Chondrocyte (in vitro differentiated cells): ENCODE measurements around the gene PDZRN3. TPM values are rescaled to one million over a fixed set of nuclear protein-coding genes. Genes with fewer than 3 reads are reported as not detected.

Source experiments
- DNase-seq: peaks from one replicate; pipeline ENCODE4 v3.0.0; 2021; ENCODE audit warnings: mixed read lengths, low spot score
- H3K27ac Mint-ChIP-seq: one replicate; pipeline ENCODE4 v1.8.0; 2021; ENCODE audit warnings: mild to moderate bottlenecking, moderate library complexity, mixed read lengths; ENCODE audit not compliant: unreplicated experiment
- H3K27me3 Mint-ChIP-seq: 2 replicates; pipeline ENCODE4 v1.8.0; 2021; ENCODE audit warnings: low read depth, mixed read lengths
- H3K36me3 Mint-ChIP-seq: 2 replicates; pipeline ENCODE4 v1.8.0; 2021; ENCODE audit warnings: low read depth, mixed read lengths
- H3K4me1 Mint-ChIP-seq: 2 replicates; pipeline ENCODE4 v1.8.0; 2021; ENCODE audit warnings: low read depth, mild to moderate bottlenecking, mixed read lengths
- H3K4me3 Mint-ChIP-seq: one replicate; pipeline ENCODE4 v1.8.0; 2021; ENCODE audit warnings: mild to moderate bottlenecking, moderate library complexity, mixed read lengths; ENCODE audit not compliant: unreplicated experiment
- H3K9me3 Mint-ChIP-seq: 2 replicates; pipeline ENCODE4 v1.8.0; 2021; ENCODE audit warnings: low read depth, mixed read lengths
- total RNA-seq: library from RNA; stranded (reverse); gene quantifications from 3 replicates; pipeline ENCODE4 v1.2.1, GENCODE V29; 2021
- TF ChIP-seq, protein P1 (sequence below): fragments of 200-600 bp; sonication (generic); IDR thresholded peaks from 2 replicates; pipeline ENCODE4 v1.5.0; 2021; ENCODE audit warnings: antibody characterized with exemption, mild to moderate bottlenecking, moderate library complexity

PDZRN3 gene
- total RNA-seq, 1 donor from 2014 or later: 19.4 TPM

DNA sequence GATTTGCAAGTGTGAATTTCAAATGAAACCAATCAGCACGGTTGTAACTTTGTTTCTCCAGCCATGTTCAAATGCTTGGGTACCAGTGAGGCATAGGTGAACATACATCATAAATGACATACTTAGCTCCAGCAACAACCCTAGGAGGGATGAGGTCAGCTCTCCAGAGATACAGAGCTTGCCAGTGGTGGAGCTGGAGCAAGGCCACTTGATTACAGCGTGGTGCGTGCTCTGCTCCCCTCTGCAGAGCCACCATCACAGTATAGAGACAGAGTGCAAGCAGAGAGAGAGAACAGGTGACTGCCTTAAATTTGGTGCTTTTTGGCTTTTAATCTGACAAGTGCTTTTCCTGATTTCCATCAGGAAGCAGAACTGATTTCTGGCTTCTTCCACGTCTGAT, 275.1 kb downstream of the PDZRN3 start:
- Mint-ChIP-seq H3K27me3 (peaks cover 22% of the 10 kb centered on the region), H3K27ac (no peak overlapping the region), H3K4me1 (peaks cover 16% of the 10 kb centered on the region), H3K9me3 (no peaks in the 10 kb centered on the region), H3K36me3 (no peaks in the 10 kb centered on the region), H3K4me3 (no peak overlapping the region)
- DNase-seq: no peak
- TF ChIP-seq, protein P1, sequence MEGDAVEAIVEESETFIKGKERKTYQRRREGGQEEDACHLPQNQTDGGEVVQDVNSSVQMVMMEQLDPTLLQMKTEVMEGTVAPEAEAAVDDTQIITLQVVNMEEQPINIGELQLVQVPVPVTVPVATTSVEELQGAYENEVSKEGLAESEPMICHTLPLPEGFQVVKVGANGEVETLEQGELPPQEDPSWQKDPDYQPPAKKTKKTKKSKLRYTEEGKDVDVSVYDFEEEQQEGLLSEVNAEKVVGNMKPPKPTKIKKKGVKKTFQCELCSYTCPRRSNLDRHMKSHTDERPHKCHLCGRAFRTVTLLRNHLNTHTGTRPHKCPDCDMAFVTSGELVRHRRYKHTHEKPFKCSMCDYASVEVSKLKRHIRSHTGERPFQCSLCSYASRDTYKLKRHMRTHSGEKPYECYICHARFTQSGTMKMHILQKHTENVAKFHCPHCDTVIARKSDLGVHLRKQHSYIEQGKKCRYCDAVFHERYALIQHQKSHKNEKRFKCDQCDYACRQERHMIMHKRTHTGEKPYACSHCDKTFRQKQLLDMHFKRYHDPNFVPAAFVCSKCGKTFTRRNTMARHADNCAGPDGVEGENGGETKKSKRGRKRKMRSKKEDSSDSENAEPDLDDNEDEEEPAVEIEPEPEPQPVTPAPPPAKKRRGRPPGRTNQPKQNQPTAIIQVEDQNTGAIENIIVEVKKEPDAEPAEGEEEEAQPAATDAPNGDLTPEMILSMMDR: no peak

DNA sequence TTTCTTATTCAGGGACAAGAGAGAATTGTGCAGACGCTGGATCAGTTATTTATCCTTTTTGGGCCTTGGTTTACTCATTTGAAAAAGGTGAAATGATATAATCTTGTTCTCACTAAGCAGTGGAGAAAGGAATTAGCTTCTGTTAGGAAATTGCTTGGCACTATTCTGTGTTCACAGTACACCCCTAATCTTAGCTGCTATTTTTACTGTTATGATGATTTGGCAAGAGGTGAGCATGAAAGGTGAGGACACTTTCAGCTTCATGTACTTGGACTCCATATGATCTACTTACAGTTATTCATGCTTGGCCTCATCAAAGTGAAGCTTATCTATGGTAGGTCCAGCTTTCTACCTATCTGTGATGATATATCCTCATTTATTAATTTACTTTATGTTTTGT, 282.7 kb downstream of the PDZRN3 start:
- TF ChIP-seq, protein P1: no peak
- peaks cover 10% of the 10 kb centered on the region for H3K4me1 Mint-ChIP-seq
- H3K36me3 Mint-ChIP-seq: peaks cover 2% of the 10 kb centered on the region
- no peak for DNase-seq
- H3K9me3 Mint-ChIP-seq: peaks cover 15% of the 10 kb centered on the region
- H3K4me3 Mint-ChIP-seq: no peak overlapping the region
- H3K27ac Mint-ChIP-seq: no peak overlapping the region
- no peaks in the 10 kb centered on the region for H3K27me3 Mint-ChIP-seq

DNA sequence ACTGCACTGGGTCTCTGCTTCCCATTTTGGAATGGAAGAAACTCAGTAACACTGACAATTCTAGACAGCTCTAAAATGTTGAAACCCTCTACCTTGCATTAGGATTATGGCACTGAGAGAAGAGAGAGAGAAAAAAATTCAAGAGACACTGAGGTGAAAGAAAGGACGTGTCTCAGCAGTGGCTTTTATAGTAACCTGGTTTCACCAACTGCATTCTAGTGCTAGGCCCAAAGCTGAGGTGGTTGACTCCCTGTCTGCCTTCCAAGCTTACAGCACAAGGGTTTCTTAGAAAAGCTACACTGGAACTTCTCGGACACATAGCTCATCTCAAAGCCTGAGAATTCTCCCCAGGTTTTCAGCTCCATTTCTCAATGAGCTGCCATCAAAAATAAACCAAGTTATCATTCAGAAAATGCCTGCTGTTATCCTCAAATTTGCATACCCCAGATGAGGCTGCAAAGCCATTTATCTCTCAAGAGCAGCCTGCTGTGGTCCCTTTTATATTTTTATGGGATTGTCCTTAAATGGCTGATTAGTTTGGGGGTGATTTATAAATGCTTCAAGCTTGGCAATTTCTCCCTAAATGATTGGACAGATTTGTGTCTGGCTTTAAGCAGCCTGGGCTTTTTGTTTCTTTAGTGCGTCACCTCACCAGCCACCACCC, 283.3 kb downstream of the PDZRN3 start:
- peaks cover 2% of the 10 kb centered on the region for H3K27me3 Mint-ChIP-seq
- no peak overlapping the region for H3K4me3 Mint-ChIP-seq
- DNase-seq: no peak
- H3K9me3 Mint-ChIP-seq: peaks cover 15% of the 10 kb centered on the region
- TF ChIP-seq, protein P1: no peak
- H3K4me1 Mint-ChIP-seq: peaks cover 5% of the 10 kb centered on the region
- peaks cover 2% of the 10 kb centered on the region for H3K36me3 Mint-ChIP-seq
- no peak overlapping the region for H3K27ac Mint-ChIP-seq

DNA sequence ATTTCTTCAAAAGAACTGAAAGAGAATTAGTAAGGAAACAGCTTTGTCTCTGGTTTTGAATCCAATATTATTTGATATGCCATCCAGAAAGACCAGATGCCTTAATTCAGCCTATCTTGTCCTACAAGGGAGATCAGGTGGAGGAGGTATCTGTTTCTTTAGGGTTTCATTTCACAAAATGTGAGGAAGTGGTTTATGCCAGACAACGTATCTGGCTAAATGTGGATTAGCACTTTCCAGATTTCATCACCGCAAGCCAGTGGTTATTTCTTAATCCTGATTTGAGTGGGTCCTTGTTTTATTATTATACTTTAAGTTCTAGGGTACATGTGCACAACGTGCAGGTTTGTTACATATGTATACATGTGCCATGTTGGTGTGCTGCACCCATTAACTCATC, 292.2 kb downstream of the PDZRN3 start:
- Mint-ChIP-seq H3K4me3 (no peak overlapping the region), H3K9me3 (peaks cover 5% of the 10 kb centered on the region), H3K27me3 (peaks cover 20% of the 10 kb centered on the region), H3K27ac (no peak overlapping the region), H3K36me3 (no peaks in the 10 kb centered on the region), H3K4me1 (no peaks in the 10 kb centered on the region)
- TF ChIP-seq, protein P1: no peak
- DNase-seq: no peak
